ENCODE measurements around the gene STEAP1B. TPM values are rescaled to one million over a fixed set of nuclear protein-coding genes. Genes with fewer than 3 reads are reported as not detected.
"Not testable (repeated sequence)": the region's sequence is repeated elsewhere in the genome, so short reads cannot be mapped to it uniquely, and the experiment has no call there.

STEAP1B gene
- total RNA-seq, 1 donor from 2014 or later: 0.39 TPM

DNA sequence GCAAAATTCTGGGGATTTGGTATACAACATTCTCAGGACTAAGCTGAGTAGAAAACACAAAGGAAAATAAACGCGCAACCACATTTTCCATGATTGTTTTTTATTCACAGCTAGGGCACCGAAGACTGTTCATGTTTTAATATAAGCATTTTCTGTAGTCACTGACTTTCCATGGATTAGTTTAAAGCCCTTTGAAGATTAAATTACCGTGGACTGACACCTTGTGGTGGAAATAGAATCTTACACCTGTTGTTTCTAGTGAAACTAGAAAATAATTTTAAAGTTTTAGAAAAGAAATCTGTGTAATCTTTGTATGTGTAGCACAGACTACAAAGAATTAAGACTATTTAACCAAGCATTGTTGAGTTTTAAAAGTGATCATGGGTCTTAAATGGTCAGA, 1.3 kb upstream of the STEAP1B start:
- intact Hi-C loops (cut with micrococcal nuclease): loop anchor here (10.0 kb wide), 1 partner anchor 887 kb away; no protein-coding TSS in a partner anchor

DNA sequence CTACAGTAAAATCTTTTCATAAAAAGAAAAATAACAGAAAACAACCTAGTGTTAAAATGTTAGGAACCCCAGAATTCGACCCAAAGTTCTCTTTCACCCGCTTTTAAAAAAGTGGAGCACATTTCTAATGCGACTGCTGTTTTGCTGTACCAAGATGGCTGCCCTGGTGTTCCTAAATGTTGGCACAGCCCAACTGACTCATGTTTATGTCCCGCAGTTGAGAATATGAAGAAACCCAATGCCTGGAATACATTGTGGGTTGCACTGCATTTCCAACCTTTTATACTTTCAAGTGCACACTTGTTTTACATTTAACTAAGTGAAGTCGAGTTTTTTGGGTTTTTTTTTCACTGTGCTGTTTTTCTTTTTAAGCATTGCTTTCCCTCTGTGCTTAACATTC, 944 bp downstream of the STEAP1B start:
- intact Hi-C loops (cut with micrococcal nuclease): no loop called here

DNA sequence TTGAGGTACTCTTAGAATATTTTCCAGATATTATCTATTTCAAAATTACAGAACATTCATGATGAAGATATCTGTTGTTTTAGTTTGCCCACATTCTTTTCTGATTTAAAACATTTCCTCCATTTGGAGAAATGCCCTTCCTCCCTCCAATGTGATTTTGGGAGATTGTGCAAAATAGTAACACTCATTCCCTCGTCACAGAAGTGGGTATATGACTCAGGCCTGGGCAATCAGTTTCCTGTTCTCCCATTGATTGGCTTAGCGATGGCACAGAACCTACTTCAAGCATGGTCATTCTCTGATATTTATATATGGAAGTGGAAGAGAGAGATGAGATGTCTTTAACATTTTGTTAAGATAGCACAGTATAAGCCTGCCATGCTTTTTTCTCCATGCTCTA, 3.1 kb downstream of the STEAP1B start:
- intact Hi-C loops (cut with micrococcal nuclease): not testable (repeated sequence)

DNA sequence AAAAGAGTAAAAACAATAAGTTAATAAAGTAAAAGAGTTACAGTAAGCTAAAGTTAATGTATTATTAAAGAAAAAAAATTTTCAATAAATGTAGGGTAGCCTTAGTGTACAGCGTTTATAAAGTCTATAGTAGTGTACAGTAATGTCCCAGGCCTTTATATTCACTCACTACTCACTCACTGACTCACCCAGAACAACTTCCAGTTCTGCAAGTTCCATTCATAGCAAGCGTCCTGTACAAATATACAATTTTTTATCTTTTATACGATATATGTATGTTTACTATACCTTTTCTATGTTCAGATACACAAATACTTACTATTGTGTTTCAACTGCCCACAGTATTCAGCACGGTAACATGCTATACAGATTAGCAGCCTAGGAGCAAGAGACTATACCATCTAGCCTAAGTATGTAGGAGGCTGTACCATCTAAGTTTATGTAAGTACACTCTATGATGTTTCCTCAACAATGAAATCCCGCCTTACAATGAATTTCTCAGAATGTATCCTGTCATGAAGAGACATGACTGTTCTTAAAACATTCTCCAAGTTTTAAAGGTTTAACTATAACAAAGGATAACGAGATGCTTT, 3.6 kb downstream of the STEAP1B start:
- intact Hi-C loops (cut with micrococcal nuclease): not testable (repeated sequence)

DNA sequence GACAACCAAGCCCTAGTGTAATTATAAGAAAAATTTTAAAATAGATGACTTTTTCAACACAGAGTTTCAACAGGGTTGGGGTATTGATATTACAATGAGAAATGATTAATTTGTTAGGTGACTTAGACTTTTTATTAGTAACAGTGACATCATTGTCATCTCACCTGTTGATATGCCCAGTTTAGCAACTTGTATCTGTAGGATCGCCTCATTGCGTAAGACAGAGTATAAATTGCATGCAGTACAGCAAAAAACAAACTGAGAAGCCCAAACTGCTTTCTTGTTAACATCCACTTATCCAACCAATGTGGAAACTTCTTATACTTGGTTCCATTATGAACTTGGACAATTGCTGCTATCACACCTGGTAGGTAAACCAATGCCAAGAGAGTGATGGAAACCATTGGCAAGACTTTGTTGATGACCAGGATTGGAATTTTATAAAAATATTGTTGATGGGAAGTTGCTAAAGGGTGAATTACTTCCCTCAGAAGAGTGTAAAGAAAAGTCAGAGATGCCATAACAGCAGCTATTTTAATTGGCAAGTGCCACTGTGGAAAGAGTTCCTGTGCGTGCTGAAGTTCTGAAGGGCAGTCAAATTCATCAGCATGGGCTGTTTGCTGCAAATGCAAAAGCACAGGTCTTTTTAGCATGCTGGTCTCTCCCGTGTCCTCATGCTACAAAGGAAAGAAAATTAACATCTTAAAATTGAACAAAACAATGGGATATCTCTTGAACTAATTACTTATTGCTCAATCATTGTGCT, 6.6 kb downstream of the STEAP1B start:
- intact Hi-C loops (cut with micrococcal nuclease): not testable (repeated sequence)

DNA sequence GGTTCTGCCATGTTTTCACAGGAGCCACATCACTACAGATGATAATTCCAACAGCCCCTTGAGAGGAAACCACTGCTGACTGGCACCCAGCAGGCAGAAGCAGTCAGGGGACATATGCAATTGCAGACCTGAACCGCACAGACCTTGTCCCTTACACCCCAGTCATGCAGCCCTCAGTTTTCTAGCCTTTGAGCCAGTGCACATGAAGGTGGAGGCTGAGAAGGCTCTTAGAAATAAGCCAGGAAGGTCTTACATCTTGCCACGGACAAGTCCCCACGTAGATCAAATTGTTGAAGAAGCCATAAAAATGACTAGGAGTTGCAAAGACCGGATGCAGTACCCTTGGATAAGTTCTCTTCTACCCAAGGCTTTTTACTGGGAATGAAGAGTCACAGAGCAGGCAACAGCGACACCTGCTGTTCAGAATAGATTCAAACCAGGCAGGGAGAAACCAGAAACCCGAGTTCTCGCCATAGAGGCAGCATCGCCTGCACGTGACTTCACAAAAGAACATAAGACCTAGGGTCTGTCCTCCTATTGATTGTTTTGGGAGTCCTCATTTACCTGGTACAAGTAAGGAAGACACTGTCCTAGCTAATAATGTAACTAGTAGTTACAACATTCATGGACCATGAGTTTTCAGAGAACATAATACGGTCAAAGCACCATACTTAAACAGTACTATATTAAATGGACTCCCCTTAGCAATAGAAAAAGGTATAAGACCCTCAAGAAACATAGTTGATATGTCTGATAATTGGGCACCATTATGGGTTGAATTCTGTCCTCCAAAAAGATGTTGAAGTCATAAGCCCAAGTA, 11.1 kb downstream of the STEAP1B start:
- intact Hi-C loops (cut with micrococcal nuclease): loop anchor here (1.0 to 10.0 kb wide), 4 partner anchors 11 to 386 kb away; partner anchors contain the start of gene STEAP1B

DNA sequence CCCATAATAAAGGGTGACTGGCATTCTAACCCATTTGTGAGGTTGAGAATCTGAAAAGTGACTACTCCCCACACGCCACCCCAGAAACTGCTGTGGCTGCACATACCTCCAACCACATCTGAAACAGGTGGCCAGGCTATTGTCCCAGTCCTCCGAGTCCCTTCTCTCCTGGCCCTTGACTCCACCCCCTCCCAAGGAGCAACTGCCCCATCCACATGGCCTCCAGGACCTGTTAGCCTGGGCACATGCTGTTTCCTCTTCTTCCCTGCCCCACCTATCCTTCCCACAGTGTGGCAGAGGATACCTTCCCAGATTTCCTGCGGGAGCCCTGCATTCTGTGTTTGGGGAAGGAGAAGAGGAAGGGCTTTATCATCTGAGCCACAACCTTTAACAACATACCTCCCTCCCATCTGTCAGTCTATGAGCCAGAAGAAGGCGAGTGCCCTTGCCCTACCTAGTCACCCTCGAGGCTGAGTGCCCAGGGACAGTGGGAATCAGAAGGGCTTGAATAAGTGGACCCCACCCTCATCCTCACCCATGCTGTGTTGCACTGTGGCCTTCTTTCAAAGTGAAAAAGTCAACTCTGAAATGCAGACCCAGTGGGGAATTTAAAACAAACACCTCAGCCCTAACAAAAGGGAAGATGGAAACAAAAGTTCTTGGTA, 11.9 kb downstream of the STEAP1B start:
- intact Hi-C loops (cut with micrococcal nuclease): loop anchor here (10.0 kb wide), 1 partner anchor 193 kb away; no protein-coding TSS in a partner anchor

DNA sequence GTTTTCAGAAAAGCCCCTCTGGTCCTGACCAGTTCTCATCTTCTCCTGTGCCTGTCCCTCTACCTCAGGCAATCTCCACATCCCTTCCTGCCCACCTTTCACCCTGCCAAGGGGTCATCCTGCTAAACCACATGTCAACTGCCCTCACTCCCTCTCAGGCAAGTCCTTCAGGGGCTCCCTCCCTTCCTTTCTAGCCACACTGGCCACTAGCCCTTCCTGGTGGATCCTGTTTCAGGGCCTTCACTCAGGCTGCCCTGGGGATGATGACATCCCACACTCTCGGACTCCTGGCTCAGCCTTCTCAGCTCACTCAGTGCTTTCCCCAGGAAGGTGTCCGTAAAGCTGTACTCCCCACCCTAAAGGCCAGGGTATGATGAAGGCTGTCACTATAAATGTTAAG, 13.4 kb downstream of the STEAP1B start:
- intact Hi-C loops (cut with micrococcal nuclease): loop anchor here (10.0 kb wide), 1 partner anchor 192 kb away; no protein-coding TSS in a partner anchor

DNA sequence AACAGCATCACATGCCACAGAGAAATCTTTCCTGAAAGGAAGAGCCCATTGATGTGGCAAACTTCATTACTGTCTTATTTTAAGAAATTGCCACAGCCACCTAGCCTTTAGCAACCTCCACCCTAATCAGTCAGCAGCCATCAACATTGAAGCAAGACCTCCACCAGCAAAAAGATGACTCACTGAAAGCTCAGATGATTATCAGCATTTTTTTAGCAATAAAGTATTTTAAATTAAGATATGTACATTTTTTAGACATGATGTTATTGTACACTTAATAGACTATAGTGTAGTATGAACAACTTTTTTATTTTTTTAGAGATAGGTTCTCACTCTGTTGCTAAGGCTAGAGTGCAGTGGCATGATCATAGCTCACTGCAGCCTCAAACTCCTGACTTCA, 14.8 kb downstream of the STEAP1B start:
- intact Hi-C loops (cut with micrococcal nuclease): loop anchor here (10.0 kb wide), 1 partner anchor 190 kb away; no protein-coding TSS in a partner anchor

DNA sequence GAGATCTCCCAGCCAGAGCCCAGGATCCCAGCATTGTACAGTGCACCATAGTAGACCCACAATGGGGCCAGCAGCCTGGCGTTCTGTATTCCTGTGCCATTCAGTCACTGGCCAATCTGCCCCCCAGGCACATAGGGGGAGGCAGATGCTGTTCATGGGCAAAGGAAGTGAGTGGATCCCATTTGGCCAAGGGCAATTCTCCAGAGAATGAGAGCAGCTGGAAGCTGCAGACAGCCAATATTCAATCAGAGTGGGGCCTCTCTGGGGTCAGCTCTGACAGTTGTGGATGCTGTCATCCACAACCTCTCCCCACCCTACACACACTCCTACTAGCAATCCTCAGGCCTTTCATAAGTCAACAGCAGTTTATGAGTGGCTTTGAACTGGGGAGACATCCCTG, 17.5 kb downstream of the STEAP1B start:
- intact Hi-C loops (cut with micrococcal nuclease): loop anchor here (10.0 kb wide), 1 partner anchor 188 kb away; no protein-coding TSS in a partner anchor

DNA sequence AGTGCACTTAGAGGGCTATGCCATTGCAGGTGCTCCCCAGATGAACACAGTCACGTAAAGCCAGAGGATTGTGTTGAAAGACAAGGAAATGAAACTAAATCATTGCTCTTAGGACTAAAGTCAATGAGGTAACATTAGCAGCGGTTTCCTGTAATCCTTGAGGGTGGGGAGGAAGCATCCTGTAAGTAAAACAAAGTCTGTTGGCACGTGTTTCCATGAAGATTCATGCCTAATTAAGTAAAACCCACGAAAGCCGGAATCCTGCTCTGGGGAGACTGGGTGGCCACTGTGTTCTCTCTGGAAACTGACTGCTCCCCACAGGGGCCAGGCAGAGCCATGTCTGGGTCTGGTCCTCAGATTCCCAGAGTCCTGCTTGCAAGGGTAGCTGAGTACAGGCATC, 18.3 kb downstream of the STEAP1B start:
- intact Hi-C loops (cut with micrococcal nuclease): loop anchor here (10.0 kb wide), 1 partner anchor 187 kb away; no protein-coding TSS in a partner anchor

DNA sequence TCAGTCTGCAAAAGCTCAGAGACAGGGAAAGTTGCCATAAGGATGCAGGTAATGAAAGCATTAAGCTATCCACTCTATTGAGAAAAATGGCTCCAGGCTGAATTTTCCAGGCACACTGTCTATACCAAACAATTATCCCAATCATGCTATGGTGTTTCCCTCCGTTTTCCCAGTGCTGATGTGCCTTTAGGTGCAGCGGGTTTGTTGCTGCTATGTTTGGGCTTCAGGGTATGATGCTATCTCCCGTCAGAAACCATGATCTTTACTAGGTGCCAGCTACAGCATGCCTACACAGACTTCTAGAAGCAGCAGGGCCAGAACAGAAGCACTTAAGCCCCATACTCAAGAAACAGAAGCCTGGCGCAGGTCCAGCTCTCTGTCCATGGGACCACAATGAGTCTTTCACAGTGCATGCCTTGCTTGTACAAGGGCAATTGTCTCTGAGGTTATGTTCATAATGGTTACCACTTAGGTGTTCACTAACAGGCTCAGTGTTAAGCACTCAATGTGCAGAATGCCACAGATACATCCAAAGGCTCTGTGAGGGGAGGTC, 19.4 kb downstream of the STEAP1B start:
- intact Hi-C loops (cut with micrococcal nuclease): loop anchor here (10.0 kb wide), 1 partner anchor 186 kb away; no protein-coding TSS in a partner anchor

DNA sequence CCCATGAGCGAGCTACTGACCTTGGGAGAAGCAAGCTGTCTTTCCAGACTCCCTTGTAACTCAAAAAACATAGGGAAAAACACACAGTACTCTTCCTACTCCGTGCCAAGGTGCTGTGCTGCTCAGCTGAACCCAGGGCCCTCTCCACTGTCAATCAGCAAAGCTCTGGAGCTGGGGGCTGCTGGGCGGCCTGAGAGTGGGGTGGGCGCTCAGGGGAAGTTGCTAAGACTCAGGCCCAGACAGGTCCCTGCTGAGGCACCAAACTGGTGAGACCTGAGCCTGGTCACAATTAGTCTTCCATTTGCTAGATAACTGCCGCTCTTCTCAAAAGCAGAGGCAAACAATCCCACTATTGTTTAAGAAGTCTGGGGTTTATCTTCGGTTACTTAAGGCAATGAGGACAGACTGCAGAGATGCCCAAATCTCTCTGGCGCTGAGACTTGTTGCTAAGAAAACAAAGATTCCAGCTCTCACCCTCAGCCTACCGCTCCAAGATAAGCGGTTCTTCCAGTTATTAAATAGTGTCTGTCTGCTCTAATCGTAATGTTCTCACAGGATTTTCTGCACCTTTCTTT, 22.0 kb downstream of the STEAP1B start:
- intact Hi-C loops (cut with micrococcal nuclease): no loop called here

DNA sequence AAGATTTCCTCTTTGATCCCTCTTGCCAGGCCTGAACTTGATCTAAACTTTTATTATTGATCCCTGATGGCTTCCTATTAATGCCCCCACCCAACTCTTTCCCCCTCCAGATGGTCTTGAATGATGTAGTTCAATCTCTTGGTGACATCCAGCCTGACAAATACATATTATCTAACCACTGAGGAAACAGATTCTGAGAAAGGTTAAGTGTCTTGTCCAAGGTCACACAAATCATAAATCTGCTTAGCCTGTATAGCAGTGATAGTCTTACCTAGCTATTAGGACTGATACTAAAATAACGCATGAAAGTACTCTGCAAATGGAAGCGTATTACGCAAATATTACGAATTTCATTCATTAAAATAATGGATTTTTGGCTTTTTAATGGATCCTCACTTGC, 22.7 kb downstream of the STEAP1B start:
- intact Hi-C loops (cut with micrococcal nuclease): no loop called here

DNA sequence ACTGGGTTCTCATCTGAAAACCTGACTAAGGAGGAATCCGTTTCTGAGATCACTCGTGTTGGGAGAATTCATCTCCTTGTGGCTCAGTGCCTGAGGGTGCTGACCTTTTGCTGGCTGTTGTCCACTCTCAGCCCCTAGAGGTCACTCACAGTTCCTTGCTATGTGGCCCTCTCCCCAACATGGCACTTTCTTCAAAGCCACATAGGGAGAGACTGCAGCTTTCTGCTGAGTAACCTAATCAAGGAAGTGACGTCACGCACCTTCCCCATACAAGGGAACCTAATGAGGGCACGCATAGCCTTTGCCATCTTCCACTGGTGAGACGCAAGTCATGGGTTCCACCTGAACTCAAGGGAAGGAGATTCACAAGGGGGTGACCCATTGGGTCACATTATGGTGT, 23.2 kb downstream of the STEAP1B start:
- intact Hi-C loops (cut with micrococcal nuclease): no loop called here

DNA sequence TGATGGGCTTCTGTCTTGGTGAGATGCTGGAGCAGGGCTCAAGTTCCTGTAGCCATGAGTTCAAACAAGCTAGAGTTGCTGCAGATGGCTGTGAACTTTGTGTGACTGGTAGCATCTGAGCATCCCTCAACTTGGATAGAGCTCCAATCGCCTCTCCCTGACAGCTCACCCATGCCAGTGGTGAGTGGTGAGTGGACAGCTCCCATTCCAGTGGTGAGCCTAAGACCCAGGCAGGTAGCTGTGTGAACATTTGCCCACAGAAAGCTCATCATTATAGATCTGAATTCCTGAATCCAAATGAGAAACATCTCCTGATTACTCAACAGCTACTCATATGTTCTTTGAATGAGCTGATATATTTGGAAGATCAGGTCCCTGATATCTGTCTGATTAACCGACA, 25.3 kb downstream of the STEAP1B start:
- intact Hi-C loops (cut with micrococcal nuclease): no loop called here

DNA sequence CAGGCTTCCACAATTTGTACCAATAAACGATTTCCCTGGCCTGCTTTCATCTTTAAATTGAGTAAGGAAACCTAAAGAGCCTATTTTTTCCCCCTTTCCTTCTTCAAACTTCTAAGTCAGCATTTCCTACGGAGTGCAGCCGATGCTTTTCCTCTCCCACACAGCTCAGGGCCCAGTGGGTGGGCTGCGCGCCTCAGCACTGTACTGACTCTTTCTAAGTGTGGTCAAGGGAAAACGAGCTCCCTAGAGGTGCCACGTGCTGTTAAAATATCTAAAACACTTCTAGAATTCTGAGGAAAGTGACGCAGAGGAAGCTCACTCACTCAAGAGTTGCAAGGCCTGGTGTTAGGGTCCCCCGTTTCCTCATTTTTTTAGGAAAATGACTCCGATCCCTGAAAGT, 29.0 kb downstream of the STEAP1B start:
- intact Hi-C loops (cut with micrococcal nuclease): no loop called here

DNA sequence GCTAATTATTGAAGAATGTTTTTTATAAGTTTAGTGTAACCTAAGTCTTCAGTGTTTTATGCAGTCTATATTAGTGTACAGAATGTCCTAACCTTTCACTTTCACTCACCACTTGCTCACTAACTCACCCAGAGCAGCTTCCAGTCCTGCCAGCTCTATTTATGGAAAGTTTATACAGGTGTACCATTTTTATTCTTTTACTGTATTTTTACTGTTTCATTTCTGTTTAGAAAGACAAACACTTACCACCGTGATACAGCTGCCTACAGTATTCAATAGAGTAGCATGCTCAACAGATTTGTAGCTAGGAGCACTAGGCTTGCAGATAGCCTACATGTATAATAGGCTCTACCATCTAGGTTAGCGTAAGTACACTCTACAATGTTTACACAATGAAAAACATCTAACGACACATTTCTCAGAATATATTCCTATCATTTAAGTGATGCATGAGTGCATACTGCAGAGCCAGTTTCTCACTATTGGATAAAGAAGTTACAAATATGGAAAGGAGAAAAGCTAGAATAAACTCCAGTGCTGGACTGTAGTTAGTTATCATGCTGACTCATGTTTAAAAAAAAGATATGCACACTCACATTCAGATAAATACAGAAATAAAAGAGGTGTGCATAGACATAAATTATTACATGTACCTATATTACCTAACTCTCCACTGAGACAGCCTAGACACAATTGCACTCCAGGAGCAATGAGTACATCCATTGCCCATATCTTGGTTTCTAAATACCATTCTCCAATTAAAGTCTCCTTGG, 30.4 kb downstream of the STEAP1B start:
- intact Hi-C loops (cut with micrococcal nuclease): no loop called here

DNA sequence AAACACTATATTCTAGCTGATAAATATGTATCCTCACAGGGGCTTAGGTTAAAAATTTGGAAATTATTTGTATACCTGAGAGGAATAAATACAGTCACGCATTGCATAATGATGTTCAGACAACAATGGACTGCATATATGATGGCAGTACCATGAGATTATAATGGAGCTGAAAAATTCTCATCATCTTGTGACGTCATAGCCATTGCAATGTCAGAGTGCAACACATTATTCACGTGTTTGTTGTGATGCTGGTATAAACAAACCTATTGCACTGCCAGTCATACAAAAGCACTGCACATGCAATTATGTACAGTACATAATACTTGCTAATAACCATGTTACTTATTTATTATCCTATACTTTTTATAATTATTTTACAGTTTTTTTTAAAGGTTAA, 31.4 kb downstream of the STEAP1B start:
- intact Hi-C loops (cut with micrococcal nuclease): no loop called here

DNA sequence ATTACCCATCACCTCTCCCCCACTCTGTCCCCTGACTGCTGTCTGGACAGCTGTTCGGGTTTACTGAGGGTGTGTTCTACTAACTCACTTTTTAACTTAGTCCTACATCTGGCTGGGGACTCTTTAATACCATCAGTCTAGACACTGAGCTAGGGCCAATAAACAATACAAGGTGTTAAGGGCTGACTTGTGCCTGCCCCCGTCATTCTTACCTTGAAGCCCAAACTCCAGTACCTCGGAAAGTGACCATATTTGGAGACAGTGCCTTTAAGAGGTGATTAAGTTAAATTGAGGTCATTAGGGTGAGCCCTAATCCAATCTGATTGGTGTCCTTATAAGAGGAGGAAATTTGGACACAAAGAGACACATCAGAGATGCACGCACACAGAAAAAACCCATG, 35.7 kb downstream of the STEAP1B start:
- intact Hi-C loops (cut with micrococcal nuclease): no loop called here

Measured in T-helper 1 cell treated with Interleukin-12 subunit alpha and Interleukin-12 subunit beta and Interleukin-4 antibody, amounts not matched to agents 30 ng/mL and 1 ng/mL, for 36 hours (primary cell).